Measurements from ENCODE around the gene DENND1B. TPM values are rescaled to one million over a fixed set of nuclear protein-coding genes. Genes with fewer than 3 reads are reported as not detected.

Gene DENND1B
- total RNA-seq, 4 donors from 2014 or later = 12.4 to 27.5 (median 15.9) TPM

DNA sequence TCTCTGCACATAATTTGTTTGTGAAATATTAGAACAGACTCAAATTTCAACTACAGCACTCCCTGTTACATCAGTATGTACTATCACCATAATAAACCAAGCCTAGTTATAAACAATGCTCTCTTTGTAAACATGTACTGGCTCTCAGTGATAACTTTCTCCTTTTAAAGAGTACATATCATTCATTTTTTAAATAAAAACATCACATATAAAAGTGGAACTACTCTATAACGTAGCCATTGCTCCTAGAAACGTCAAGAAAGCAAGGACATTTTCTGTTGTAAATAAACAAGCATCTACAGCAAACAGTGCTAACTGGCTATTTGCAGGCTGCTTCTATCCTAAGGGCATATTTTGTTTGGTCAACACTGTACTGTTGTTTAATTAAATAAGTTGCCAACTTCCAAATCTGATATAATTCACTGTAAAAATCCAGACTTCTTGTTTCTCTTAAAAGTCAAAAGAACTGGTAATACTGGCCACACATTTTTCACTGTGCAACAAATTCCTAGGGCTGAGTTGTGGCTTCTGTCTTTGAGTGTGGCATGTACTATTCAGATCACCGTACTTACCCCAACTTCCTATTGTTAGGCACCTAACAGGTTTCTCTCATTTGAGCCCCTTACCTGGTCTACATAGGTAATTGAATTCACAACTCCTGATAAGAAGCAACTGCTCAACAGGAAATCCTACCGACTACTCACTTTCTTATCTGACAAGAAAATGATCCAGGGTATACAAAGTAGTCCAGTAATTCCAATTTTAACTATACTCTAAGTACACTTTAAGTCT, 111.9 kb downstream of the DENND1B start:
- TF ChIP-seq, protein P1, sequence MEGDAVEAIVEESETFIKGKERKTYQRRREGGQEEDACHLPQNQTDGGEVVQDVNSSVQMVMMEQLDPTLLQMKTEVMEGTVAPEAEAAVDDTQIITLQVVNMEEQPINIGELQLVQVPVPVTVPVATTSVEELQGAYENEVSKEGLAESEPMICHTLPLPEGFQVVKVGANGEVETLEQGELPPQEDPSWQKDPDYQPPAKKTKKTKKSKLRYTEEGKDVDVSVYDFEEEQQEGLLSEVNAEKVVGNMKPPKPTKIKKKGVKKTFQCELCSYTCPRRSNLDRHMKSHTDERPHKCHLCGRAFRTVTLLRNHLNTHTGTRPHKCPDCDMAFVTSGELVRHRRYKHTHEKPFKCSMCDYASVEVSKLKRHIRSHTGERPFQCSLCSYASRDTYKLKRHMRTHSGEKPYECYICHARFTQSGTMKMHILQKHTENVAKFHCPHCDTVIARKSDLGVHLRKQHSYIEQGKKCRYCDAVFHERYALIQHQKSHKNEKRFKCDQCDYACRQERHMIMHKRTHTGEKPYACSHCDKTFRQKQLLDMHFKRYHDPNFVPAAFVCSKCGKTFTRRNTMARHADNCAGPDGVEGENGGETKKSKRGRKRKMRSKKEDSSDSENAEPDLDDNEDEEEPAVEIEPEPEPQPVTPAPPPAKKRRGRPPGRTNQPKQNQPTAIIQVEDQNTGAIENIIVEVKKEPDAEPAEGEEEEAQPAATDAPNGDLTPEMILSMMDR (IDR thresholded peaks at IDR 0.05; ENCODE audit: low read depth) = no peak

GRCh38 chr1:197660389-197660788, 114.9 kb downstream of the DENND1B start:
- TF ChIP-seq, protein P1 (IDR thresholded peaks at IDR 0.05; ENCODE audit: low read depth) = no peak

DNA sequence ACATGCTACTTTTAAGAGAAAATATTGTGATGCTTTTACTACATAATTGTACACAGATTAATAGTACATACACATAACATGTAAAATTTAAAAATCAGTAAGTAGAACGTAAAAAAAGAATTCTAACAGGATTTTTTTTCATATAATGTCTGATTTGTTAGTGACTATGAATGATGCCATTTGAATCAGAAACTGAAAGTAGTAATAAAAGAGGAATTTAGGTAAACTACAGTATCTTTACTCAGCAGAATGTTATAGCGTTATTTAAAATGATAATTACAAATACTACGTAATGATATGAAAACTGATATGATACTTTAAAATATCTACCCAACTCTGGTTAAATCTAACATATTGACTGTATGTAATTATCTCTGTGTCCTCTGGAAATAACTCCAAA, 116.1 kb downstream of the DENND1B start:
- TF ChIP-seq, protein P1 (IDR thresholded peaks at IDR 0.05; ENCODE audit: low read depth) = no peak

GRCh38 chr1:197649188-197649587, 126.1 kb downstream of the DENND1B start:
- TF ChIP-seq, protein P1 (IDR thresholded peaks at IDR 0.05; ENCODE audit: low read depth) = no peak

GRCh38 chr1:197638316-197638715, 137.0 kb downstream of the DENND1B start:
- TF ChIP-seq, protein P1 (IDR thresholded peaks at IDR 0.05; ENCODE audit: low read depth) = no peak

DNA sequence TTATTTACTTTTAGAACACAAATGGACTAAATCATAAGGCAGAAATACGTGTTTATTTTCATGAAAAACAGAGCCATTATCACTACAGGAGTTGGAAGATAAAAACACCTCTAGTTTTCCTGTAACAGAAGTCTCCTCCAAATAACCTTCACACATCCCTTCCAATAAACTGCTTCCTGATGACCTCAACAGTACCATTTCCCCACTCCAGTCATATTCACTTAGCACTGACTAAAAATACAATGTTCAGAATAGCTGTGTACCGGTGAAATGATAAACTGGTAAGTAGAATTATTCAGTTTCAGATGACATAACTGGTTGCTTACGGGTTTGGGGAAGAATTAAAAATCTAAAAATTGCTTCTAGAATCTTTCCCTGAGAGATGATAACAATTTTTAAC, 137.9 kb downstream of the DENND1B start:
- TF ChIP-seq, protein P1 (IDR thresholded peaks at IDR 0.05; ENCODE audit: low read depth) = no peak

GRCh38 chr1:197633447-197634078, 141.7 kb downstream of the DENND1B start:
- TF ChIP-seq, protein P1 (IDR thresholded peaks at IDR 0.05; ENCODE audit: low read depth) = no peak

Measured in subcutaneous adipose tissue (tissue), 4 donors.